Adrenal gland (tissue), 12 donors: ENCODE results near the gene TLR6. TPM values are rescaled to one million over a fixed set of nuclear protein-coding genes. Genes with fewer than 3 reads are reported as not detected.

Experiments
- DNase-seq, 7 donors: peaks; one replicate each; pipeline ENCODE4 v3.0.0-alpha.2; 2019 to 2020
- H3K27ac ChIP-seq, 5 donors: fragments of 200-600 bp; sonication (generic) in 4 of 5; 1 replicate in 3 of 5; 2 replicates in 2 of 5; pipeline versions ENCODE4 v1.5.1 to v1.8.0; 2016 to 2020; ENCODE audit warnings: mild to moderate bottlenecking in 1 of 5
- H3K27me3 ChIP-seq: fragments of 200-600 bp; 2 replicates; pipeline ENCODE4 v1.8.0; 2021
- H3K36me3 ChIP-seq, 2 donors: fragments of 200-600 bp; replicated peaks in 1 of 2; 1 replicate in 1 of 2; 2 replicates in 1 of 2; pipeline versions ENCODE4 v1.5.1 to v1.8.0; 2018 to 2022
- H3K4me1 ChIP-seq, 2 donors: fragments of 200-600 bp; replicated peaks in 1 of 2; 1 replicate in 1 of 2; 2 replicates in 1 of 2; pipeline versions ENCODE4 v1.5.1 to v1.8.0; 2018 to 2021
- H3K4me3 ChIP-seq, 4 donors: fragments of 200-600 bp; sonication (generic) in 3 of 4; one replicate each; pipeline ENCODE4 v1.5.1; 2016 to 2018
- H3K9me3 ChIP-seq, 3 donors: fragments of 200-600 bp; sonication (generic) in 1 of 3; replicated peaks in 1 of 3; 1 replicate in 2 of 3; 2 replicates in 1 of 3; pipeline versions ENCODE4 v1.5.1 to v1.8.0; 2016 to 2021
- POLR2A ChIP-seq, 2 donors: fragments of 450-650 bp; IDR thresholded peaks; one replicate each; pipeline ENCODE4 v1.6.1; 2017; ENCODE audit warnings: antibody characterized with exemption in 2 of 2, mild to moderate bottlenecking in 2 of 2, moderate library complexity in 1 of 2
- WGBS, 4 donors: extraction: QIAGEN DNeasy Blood & Tissue Kit in 2 of 4; methylation state at CpG; one replicate each; pipeline versions ENCODE4 v1.1.5 to v1.1.7; 2013 to 2017; 5-methylcytosine and 5-hydroxymethylcytosine counted together
- intact Hi-C, 2 donors: fragments of 100-400 bp; cut with DNase I; formaldehyde crosslinking; loops; one replicate each; pipeline versions ENCODE4 v1.14.1 to v1.15.0; 2022 to 2023
- polyA plus RNA-seq, 3 donors: library from polyadenylated mRNA; stranded (reverse); fragments of 200-250 nt in 2 of 3; fragments of 350-450 nt in 1 of 3; fragmentation: Illumina TruSeq in 1 of 3; extraction: RNeasy Lipid Tissue Mini Kit (QIAGEN cat#74804) in 1 of 3; gene quantifications; one replicate each; pipeline ENCODE4 v1.2.3, GENCODE V29; 2013 to 2014
- total RNA-seq, 9 donors: library from RNA; depleted of rRNA in 4 of 9; stranded (reverse); fragments of >200 nt in 4 of 9; fragments of 120-200 nt in 1 of 9; fragmentation: NEBNext Ultra II Directional in 1 of 9; extraction: Animal tissue kit (Norgen Biotek cat#: 25700) in 1 of 9; gene quantifications; one replicate each; pipeline versions ENCODE4 v1.1.0 to v1.2.4, GENCODE V29; 2013 to 2023
- TF ChIP-seq, protein P1 (sequence below), 6 experiments: fragments of 450-650 bp in 4 of 6; fragments of 200-600 bp in 2 of 6; sonication (generic) in 1 of 6; IDR thresholded peaks; 1 replicate in 5 of 6; 2 replicates in 1 of 6; pipeline versions ENCODE4 v1.5.1 to v1.8.0; 2016 to 2021; ENCODE audit warnings: antibody characterized with exemption in 6 of 6, mild to moderate bottlenecking in 2 of 6, moderate library complexity in 1 of 6
- donor health status: healthy with polysubstance abuse.
- donor health status: Bipolar disorder and iron deficiency.
- donor health status: DM: yes; HTN: yes; CAD: no.
- donor health status: DM: no; HTN: no; CAD: no.
- donor health status: DM: no; HTN: no; CAD: no.
- donor health status: DM: yes; HTN: yes; CAD: no.

The TLR6 gene
- total and polyA plus RNA-seq, 12 donors: 0.80 to 14.4 (median 5.4) TPM

DNA sequence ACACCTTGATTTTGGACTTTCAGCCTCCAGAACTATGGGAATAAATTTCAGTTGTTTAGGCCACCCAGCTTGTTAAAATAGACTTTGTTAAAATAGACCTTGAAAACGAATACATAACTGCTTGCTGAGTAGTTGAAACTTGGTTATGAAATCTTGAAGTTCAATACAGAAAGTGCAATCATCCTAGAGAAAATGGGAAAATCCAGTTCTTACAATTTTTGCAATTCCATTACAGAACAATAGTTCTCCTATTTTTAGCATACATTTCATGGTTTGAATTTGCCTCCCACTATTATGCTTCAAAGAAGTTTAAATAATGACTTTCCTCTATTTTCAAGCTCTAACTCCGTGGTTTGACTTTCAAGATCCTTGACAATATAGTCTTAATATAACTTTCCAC is 62.6 kb downstream of the TLR6 start:
- H3K27ac ChIP-seq: no peak overlapping the region
- no peaks in the 10 kb centered on the region for H3K27me3 ChIP-seq
- intact Hi-C loops: no loop called here
- no peaks in the 10 kb centered on the region for H3K4me1 ChIP-seq
- no peaks in the 10 kb centered on the region for H3K36me3 ChIP-seq
- 55 to 65% (median 60%) methylated on average over 2 of the region's 2 CpGs for WGBS, 4 donors
- no peak for DNase-seq
- no peak for TF ChIP-seq POLR2A (IDR thresholded peaks at IDR 0.05)
- TF ChIP-seq, protein P1, sequence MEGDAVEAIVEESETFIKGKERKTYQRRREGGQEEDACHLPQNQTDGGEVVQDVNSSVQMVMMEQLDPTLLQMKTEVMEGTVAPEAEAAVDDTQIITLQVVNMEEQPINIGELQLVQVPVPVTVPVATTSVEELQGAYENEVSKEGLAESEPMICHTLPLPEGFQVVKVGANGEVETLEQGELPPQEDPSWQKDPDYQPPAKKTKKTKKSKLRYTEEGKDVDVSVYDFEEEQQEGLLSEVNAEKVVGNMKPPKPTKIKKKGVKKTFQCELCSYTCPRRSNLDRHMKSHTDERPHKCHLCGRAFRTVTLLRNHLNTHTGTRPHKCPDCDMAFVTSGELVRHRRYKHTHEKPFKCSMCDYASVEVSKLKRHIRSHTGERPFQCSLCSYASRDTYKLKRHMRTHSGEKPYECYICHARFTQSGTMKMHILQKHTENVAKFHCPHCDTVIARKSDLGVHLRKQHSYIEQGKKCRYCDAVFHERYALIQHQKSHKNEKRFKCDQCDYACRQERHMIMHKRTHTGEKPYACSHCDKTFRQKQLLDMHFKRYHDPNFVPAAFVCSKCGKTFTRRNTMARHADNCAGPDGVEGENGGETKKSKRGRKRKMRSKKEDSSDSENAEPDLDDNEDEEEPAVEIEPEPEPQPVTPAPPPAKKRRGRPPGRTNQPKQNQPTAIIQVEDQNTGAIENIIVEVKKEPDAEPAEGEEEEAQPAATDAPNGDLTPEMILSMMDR (IDR thresholded peaks at IDR 0.05): no peak
- no peak overlapping the region for H3K4me3 ChIP-seq
- no peaks in the 10 kb centered on the region for H3K9me3 ChIP-seq

DNA sequence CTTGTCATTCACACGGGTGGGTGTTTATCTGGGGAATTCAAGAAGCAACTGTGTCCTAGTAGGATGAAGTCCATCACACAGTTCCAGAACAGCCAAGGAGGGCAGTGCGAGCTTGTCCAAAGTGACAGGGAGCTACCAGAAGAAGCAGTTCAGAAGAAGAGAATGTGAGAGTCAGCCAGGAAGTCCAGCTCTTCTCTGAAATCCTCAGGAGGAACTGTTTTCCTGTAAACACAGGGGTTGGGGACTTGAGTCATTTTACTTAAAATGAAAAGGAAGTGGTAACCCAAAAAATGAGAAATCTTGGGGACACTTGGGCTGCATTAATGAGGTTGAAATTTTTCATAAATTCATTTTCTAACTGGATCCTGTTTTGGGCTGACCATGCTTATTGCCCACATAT is 65.6 kb downstream of the TLR6 start:
- no peaks in the 10 kb centered on the region for H3K9me3 ChIP-seq
- no peaks in the 10 kb centered on the region for H3K27me3 ChIP-seq
- 48 to 73% (median 60%) methylated on average over 2 of the region's 2 CpGs for WGBS, 4 donors
- no peak for DNase-seq
- no peak overlapping the region for H3K4me3 ChIP-seq
- no peaks in the 10 kb centered on the region for H3K36me3 ChIP-seq
- intact Hi-C loops: no loop called here
- no peak for TF ChIP-seq POLR2A (IDR thresholded peaks at IDR 0.05)
- TF ChIP-seq, protein P1 (IDR thresholded peaks at IDR 0.05): no peak
- H3K27ac ChIP-seq: no peak overlapping the region
- no peaks in the 10 kb centered on the region for H3K4me1 ChIP-seq

- intact Hi-C loops: no loop called here
- no peaks in the 10 kb centered on the region for H3K27me3 ChIP-seq
- no peak overlapping the region for H3K27ac ChIP-seq
- no peaks in the 10 kb centered on the region for H3K36me3 ChIP-seq
- H3K4me1 ChIP-seq: no peaks in the 10 kb centered on the region
- whole genome bisulfite sequencing, 4 donors: 59 to 81% (median 69%) methylated on average over 1 of the region's 1 CpG
- no peak for TF ChIP-seq POLR2A (IDR thresholded peaks at IDR 0.05)
- TF ChIP-seq, protein P1 (IDR thresholded peaks at IDR 0.05): no peak
- H3K9me3 ChIP-seq: no peaks in the 10 kb centered on the region
- no peak for DNase-seq
- no peak overlapping the region for H3K4me3 ChIP-seq
Observed at GRCh38 chr4:38788317-38788716, 68.3 kb downstream of the TLR6 start.

DNA sequence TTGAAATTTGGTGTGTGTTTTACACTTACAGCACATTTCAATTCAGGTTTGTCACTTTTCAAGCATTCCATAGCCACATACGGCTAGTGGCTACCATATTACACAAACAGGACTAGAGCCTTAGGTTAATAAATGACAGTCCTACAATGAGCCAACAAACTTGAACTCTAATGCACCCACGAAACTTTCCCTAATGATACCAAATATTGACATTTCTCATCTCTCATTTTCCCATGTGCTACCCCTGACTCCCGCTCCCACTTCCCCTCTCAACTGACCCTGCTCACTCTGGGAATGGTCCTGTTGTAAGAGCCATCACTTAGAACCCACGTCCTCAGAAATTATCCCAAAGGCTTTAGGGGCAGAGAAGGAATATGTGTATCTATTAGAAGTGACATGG is 68.9 kb downstream of the TLR6 start:
- Histone ChIP-seq H3K27me3 (no peaks in the 10 kb centered on the region), H3K9me3 (no peaks in the 10 kb centered on the region), H3K36me3 (no peaks in the 10 kb centered on the region), H3K4me1 (peaks cover 0 to 4% of the 10 kb centered on the region in 2 donors), H3K27ac (no peak overlapping the region), H3K4me3 (no peak overlapping the region)
- TF ChIP-seq POLR2A (IDR thresholded peaks at IDR 0.05): no peak
- TF ChIP-seq, protein P1 (IDR thresholded peaks at IDR 0.05): no peak
- intact Hi-C loops: no loop called here
- DNase-seq: no peak
- 78 to 84% (median 80%) methylated on average over 4 of the region's 4 CpGs for WGBS, 4 donors
